Breast epithelium (tissue), 4 donors: ENCODE data around the gene IFTAP. TPM values are rescaled to one million over a fixed set of nuclear protein-coding genes. Genes with fewer than 3 reads are reported as not detected.

Experiments
- DNase-seq, 2 donors: peaks; one replicate each; pipeline ENCODE4 v3.0.0-alpha.2; 2019; ENCODE audit warnings: low spot score in 2 of 2
- H3K27ac ChIP-seq, 2 donors: fragments of 200-600 bp; sonication (generic) in 1 of 2; one replicate each; pipeline ENCODE4 v1.5.1; 2016 to 2019; ENCODE audit warnings: mild to moderate bottlenecking in 1 of 2
- H3K27me3 ChIP-seq, 2 donors: fragments of 200-600 bp; sonication (generic) in 1 of 2; one replicate each; pipeline versions ENCODE4 v1.5.1 to v1.6.0; 2017 to 2019; ENCODE audit warnings: control low read depth in 1 of 2, mild to moderate bottlenecking in 1 of 2
- H3K36me3 ChIP-seq: fragments of 200-600 bp; one replicate; pipeline ENCODE4 v1.5.1; 2019
- H3K4me1 ChIP-seq, 2 donors: fragments of 200-600 bp; sonication (generic); one replicate each; pipeline ENCODE4 v1.5.1; 2016 to 2019; ENCODE audit warnings: control low read depth in 1 of 2
- H3K4me3 ChIP-seq, 3 donors: fragments of 200-600 bp; sonication (generic); 1 replicate in 2 of 3; 2 replicates in 1 of 3; pipeline ENCODE4 v1.5.1; 2016 to 2019; ENCODE audit warnings: mild to moderate bottlenecking in 3 of 3, moderate library complexity in 2 of 3
- H3K9me3 ChIP-seq, 2 donors: fragments of 200-600 bp; sonication (generic) in 1 of 2; one replicate each; pipeline ENCODE4 v1.5.1; 2016 to 2019; ENCODE audit warnings: control low read depth in 1 of 2
- POLR2A ChIP-seq: fragments of 450-650 bp; IDR thresholded peaks from one replicate; pipeline ENCODE4 v1.6.1; 2016; ENCODE audit warnings: antibody characterized with exemption, mild to moderate bottlenecking, moderate library complexity
- POLR2AphosphoS5 ChIP-seq, 3 donors: sonication (generic); formaldehyde crosslinking; IDR thresholded peaks; one replicate each; pipeline ENCODE4 v1.6.1; 2017; ENCODE audit warnings: antibody characterized with exemption in 3 of 3
- intact Hi-C: fragments of 100-400 bp; cut with DNase I; formaldehyde crosslinking; loops from one replicate; pipeline ENCODE4 v1.15.1; 2023; ENCODE audit warnings: low total_unique reads
- total RNA-seq, 3 donors: library from RNA; depleted of rRNA; stranded (reverse); fragments of >200 nt; gene quantifications; one replicate each; pipeline ENCODE4 v1.1.0, GENCODE V29; 2016
- TF ChIP-seq, protein P1 (sequence below), 3 donors: fragments of 450-650 bp; IDR thresholded peaks; one replicate each; pipeline ENCODE4 v1.5.1; 2016 to 2017; ENCODE audit warnings: antibody characterized with exemption in 3 of 3, mild to moderate bottlenecking in 3 of 3, moderate library complexity in 3 of 3

IFTAP gene
- total RNA-seq, 3 donors from 2014 or later = 14.7 to 26.6 (median 25.3) TPM

DNA sequence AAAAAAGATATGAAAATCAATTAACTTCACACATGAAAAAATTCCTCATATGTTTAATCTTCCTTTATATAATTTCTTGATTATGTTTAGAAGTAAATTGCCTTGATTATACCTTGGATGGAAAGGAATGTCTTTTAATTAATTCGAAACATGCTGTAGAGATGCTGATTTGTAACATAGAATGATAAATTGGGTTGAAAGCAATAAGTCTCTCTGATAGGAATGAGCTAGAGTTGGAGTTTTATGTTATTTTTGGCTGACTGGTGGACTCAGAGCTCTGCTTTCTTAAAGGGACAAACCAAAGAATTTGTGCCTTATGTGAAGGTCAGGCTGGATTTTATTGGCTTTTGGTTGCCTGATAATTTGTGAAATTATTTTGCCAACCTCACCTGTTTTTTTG, 98.4 kb downstream of the IFTAP start:
- DNase-seq = no peak
- H3K27ac ChIP-seq = no peak overlapping the region
- TF ChIP-seq, protein P1, sequence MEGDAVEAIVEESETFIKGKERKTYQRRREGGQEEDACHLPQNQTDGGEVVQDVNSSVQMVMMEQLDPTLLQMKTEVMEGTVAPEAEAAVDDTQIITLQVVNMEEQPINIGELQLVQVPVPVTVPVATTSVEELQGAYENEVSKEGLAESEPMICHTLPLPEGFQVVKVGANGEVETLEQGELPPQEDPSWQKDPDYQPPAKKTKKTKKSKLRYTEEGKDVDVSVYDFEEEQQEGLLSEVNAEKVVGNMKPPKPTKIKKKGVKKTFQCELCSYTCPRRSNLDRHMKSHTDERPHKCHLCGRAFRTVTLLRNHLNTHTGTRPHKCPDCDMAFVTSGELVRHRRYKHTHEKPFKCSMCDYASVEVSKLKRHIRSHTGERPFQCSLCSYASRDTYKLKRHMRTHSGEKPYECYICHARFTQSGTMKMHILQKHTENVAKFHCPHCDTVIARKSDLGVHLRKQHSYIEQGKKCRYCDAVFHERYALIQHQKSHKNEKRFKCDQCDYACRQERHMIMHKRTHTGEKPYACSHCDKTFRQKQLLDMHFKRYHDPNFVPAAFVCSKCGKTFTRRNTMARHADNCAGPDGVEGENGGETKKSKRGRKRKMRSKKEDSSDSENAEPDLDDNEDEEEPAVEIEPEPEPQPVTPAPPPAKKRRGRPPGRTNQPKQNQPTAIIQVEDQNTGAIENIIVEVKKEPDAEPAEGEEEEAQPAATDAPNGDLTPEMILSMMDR (IDR thresholded peaks at IDR 0.05) = no peak
- TF ChIP-seq POLR2AphosphoS5 (IDR thresholded peaks at IDR 0.05) (no peak), POLR2A (no peak)
- H3K4me3 ChIP-seq = no peak overlapping the region
- H3K4me1 ChIP-seq = no peaks in the 10 kb centered on the region
- H3K36me3 ChIP-seq = no peaks in the 10 kb centered on the region
- intact Hi-C loops = no loop called here
- no peaks in the 10 kb centered on the region for H3K9me3 ChIP-seq
- peaks cover 0 to 5% of the 10 kb centered on the region in 2 donors for H3K27me3 ChIP-seq

DNA sequence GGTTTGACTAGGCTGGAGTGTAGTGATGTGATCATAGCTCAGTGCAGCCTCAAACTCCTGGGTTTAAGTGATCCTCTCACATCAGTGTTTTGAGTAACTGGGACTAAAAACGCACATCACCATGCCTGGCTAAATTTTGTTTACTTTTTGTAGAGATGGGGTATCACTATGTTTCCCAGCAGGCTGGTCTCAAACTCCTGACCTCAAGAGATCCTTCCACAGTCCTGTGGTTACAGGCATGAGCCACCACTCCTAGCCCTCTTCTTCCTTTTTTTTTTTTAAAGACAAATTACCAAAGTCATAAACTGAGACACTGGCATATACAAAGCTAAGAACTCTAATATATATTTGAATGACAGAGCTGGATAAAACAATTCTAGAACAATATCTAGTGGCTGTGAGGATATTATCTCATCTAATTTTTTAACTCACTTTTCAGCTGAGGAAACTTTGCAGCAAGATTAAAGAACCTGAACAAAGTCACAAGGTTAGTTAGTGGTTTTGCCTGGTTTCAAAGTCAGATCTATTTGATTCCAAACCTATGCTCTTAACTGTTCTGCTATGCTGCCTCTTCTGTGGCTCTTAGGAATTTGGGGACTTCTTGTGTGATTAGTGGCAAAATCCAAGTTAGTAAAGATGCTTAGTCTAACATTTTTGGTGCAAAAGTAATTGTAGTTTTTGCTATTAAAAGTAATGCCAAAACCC, 99.0 kb downstream of the IFTAP start:
- intact Hi-C loops = no loop called here
- H3K4me3 ChIP-seq = no peak overlapping the region
- H3K27ac ChIP-seq = no peak overlapping the region
- no peak for TF ChIP-seq POLR2A
- TF ChIP-seq, protein P1 (IDR thresholded peaks at IDR 0.05) = no peak
- TF ChIP-seq POLR2AphosphoS5 (IDR thresholded peaks at IDR 0.05) = no peak
- no peaks in the 10 kb centered on the region for H3K4me1 ChIP-seq
- H3K9me3 ChIP-seq = no peaks in the 10 kb centered on the region
- DNase-seq = no peak
- no peaks in the 10 kb centered on the region for H3K36me3 ChIP-seq
- H3K27me3 ChIP-seq = peaks cover 0 to 4% of the 10 kb centered on the region in 2 donors

DNA sequence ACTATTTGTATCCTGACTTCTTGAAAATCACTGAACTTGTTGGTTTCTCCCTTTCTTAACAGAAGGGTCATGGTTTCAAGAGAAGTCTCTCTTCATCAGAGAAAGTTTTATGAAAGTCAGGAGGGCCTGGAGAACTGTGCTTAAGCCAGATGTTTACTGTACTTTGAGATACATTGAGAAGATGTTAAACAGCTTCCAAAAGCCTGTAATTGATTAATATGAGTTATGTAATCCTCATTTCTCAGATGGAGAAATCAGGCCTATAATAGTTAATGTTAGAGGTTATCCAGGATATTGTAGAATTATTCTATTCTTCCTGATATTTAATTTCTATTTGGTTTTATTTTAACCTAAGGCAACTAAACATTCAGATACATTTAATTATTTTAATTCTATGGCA, 100.8 kb downstream of the IFTAP start:
- H3K4me3 ChIP-seq = no peak overlapping the region
- no peaks in the 10 kb centered on the region for H3K27me3 ChIP-seq
- TF ChIP-seq POLR2AphosphoS5 (IDR thresholded peaks at IDR 0.05) (no peak), POLR2A (no peak)
- TF ChIP-seq, protein P1 (IDR thresholded peaks at IDR 0.05) = no peak
- no peak overlapping the region for H3K27ac ChIP-seq
- intact Hi-C loops = no loop called here
- no peaks in the 10 kb centered on the region for H3K9me3 ChIP-seq
- H3K4me1 ChIP-seq = no peaks in the 10 kb centered on the region
- no peaks in the 10 kb centered on the region for H3K36me3 ChIP-seq
- DNase-seq = no peak

DNA sequence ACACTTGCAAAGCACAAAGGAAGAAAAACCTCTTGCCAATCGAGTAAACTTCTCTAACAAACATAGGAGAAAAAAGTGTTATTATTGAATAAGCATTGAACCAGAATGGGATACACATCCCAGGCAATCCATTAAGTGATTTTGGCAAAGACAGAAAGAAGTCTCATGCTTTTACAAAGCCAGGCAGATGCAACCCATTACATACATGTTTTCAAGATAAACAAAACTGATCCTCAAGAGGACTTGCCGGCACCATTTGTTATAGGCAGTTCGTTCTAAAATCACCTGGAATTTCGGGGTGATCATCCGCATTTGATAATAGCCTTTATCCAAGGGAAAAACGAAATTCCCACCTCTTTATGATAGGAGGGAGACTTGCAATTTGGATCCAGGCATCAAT, 101.3 kb downstream of the IFTAP start:
- H3K4me3 ChIP-seq = no peak overlapping the region
- no peaks in the 10 kb centered on the region for H3K36me3 ChIP-seq
- intact Hi-C loops = no loop called here
- H3K27me3 ChIP-seq = no peaks in the 10 kb centered on the region
- no peaks in the 10 kb centered on the region for H3K4me1 ChIP-seq
- DNase-seq = no peak
- no peak for TF ChIP-seq POLR2A
- no peak for TF ChIP-seq POLR2AphosphoS5 (IDR thresholded peaks at IDR 0.05)
- TF ChIP-seq, protein P1 (IDR thresholded peaks at IDR 0.05) = no peak
- no peaks in the 10 kb centered on the region for H3K9me3 ChIP-seq
- H3K27ac ChIP-seq = no peak overlapping the region

DNA sequence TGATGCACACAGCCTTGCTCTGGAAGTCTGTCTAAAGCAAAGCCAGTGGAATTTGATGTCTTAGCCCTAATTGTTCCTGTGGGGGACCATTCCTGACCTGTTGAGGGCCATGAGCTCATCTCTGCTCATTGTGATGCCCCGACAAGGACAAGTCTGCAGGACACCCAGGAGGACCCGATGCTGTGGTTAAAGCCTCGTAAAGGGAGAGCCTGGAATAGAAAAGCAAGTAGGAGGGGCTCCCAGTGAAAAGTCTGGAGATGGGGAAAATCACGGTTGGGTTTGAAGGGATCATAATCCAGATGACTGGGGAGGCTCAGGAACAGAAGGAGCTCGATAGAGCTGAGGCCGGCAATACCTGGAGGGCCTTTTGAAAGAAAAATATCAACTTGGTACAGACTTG, 102.2 kb downstream of the IFTAP start:
- intact Hi-C loops = no loop called here
- Histone ChIP-seq H3K9me3 (no peaks in the 10 kb centered on the region), H3K36me3 (no peaks in the 10 kb centered on the region), H3K4me1 (no peaks in the 10 kb centered on the region), H3K27me3 (no peaks in the 10 kb centered on the region), H3K27ac (no peak overlapping the region), H3K4me3 (no peak overlapping the region)
- no peak for TF ChIP-seq POLR2A
- no peak for TF ChIP-seq POLR2AphosphoS5 (IDR thresholded peaks at IDR 0.05)
- TF ChIP-seq, protein P1 (IDR thresholded peaks at IDR 0.05) = no peak
- DNase-seq = no peak
